Measurements from ENCODE around the gene TLR7. TPM values are rescaled to one million over a fixed set of nuclear protein-coding genes. Genes with fewer than 3 reads are reported as not detected.

TLR7 gene
- total RNA-seq, 2 experiments from 2014 or later = not detected

GRCh38 chrX:12912791-12913482, 46.1 kb downstream of the TLR7 start:
- Mint-ChIP-seq H3K27ac (no peak overlapping the region), H3K27me3 (no peaks in the 10 kb centered on the region), H3K36me3 (no peaks in the 10 kb centered on the region), H3K9me3 (no peaks in the 10 kb centered on the region), H3K4me3 (no peak overlapping the region), H3K4me1 (ENCODE audit: low read depth) (peaks cover 15% of the 10 kb centered on the region)
- intact Hi-C loops (cut with micrococcal nuclease) = no loop called here
- no peak for DNase-seq
- ChIA-PET POLR2A (no interaction called here), CTCF (no interaction called here)

- no peak overlapping the region for H3K4me3 Mint-ChIP-seq
- no peak overlapping the region for H3K27ac Mint-ChIP-seq
- ChIA-PET POLR2A (no interaction called here), CTCF (interaction anchor here (0.7 to 1.4 kb wide), 2 partner anchors 15 to 29 kb away, joined by 3 read pairs; no protein-coding TSS in a partner anchor)
- H3K9me3 Mint-ChIP-seq = no peaks in the 10 kb centered on the region
- no peaks in the 10 kb centered on the region for H3K36me3 Mint-ChIP-seq
- H3K4me1 Mint-ChIP-seq (ENCODE audit: low read depth) = peaks cover 2% of the 10 kb centered on the region
- intact Hi-C loops (cut with micrococcal nuclease) = no loop called here
- H3K27me3 Mint-ChIP-seq = no peaks in the 10 kb centered on the region
- DNase-seq = no peak
Measured at GRCh38 chrX:12917753-12918152, 50.9 kb downstream of the TLR7 start.

GRCh38 chrX:12919051-12919450, 52.2 kb downstream of the TLR7 start:
- no peaks in the 10 kb centered on the region for H3K9me3 Mint-ChIP-seq
- H3K4me3 Mint-ChIP-seq = no peak overlapping the region
- no peaks in the 10 kb centered on the region for H3K27me3 Mint-ChIP-seq
- H3K4me1 Mint-ChIP-seq (ENCODE audit: low read depth) = peaks cover 2% of the 10 kb centered on the region
- DNase-seq = no peak
- H3K27ac Mint-ChIP-seq = no peak overlapping the region
- intact Hi-C loops (cut with micrococcal nuclease) = no loop called here
- CTCF ChIA-PET = no interaction called here
- H3K36me3 Mint-ChIP-seq = no peaks in the 10 kb centered on the region
- POLR2A ChIA-PET = no interaction called here

- Mint-ChIP-seq H3K4me3 (no peak overlapping the region), H3K4me1 (ENCODE audit: low read depth) (peaks cover 2% of the 10 kb centered on the region), H3K36me3 (no peaks in the 10 kb centered on the region), H3K27me3 (peaks cover 2% of the 10 kb centered on the region), H3K9me3 (no peaks in the 10 kb centered on the region), H3K27ac (no peak overlapping the region)
- ChIA-PET CTCF (no interaction called here), POLR2A (no interaction called here)
- no peak for DNase-seq
- intact Hi-C loops (cut with micrococcal nuclease) = no loop called here
Measured at GRCh38 chrX:12919620-12920019, 52.7 kb downstream of the TLR7 start.

- ChIA-PET CTCF (no interaction called here), POLR2A (no interaction called here)
- H3K9me3 Mint-ChIP-seq = no peaks in the 10 kb centered on the region
- H3K36me3 Mint-ChIP-seq = no peaks in the 10 kb centered on the region
- no peak overlapping the region for H3K4me3 Mint-ChIP-seq
- H3K4me1 Mint-ChIP-seq (ENCODE audit: low read depth) = peaks cover 2% of the 10 kb centered on the region
- no peak overlapping the region for H3K27ac Mint-ChIP-seq
- DNase-seq = no peak
- intact Hi-C loops (cut with micrococcal nuclease) = no loop called here
- H3K27me3 Mint-ChIP-seq = peaks cover 4% of the 10 kb centered on the region
Measured at GRCh38 chrX:12920990-12921389, 54.1 kb downstream of the TLR7 start.

- Mint-ChIP-seq H3K27ac (no peak overlapping the region), H3K27me3 (peaks cover 4% of the 10 kb centered on the region), H3K36me3 (no peaks in the 10 kb centered on the region), H3K4me1 (ENCODE audit: low read depth) (peaks cover 2% of the 10 kb centered on the region), H3K4me3 (no peak overlapping the region), H3K9me3 (no peaks in the 10 kb centered on the region)
- CTCF ChIA-PET = no interaction called here
- POLR2A ChIA-PET = no interaction called here
- DNase-seq = no peak
- intact Hi-C loops (cut with micrococcal nuclease) = no loop called here
Measured at GRCh38 chrX:12921886-12922598, 55.2 kb downstream of the TLR7 start.

GRCh38 chrX:12922599-12922919, 55.7 kb downstream of the TLR7 start:
- DNase-seq = no peak
- no peaks in the 10 kb centered on the region for H3K9me3 Mint-ChIP-seq
- no peak overlapping the region for H3K4me3 Mint-ChIP-seq
- H3K36me3 Mint-ChIP-seq = no peaks in the 10 kb centered on the region
- no peak overlapping the region for H3K27ac Mint-ChIP-seq
- POLR2A ChIA-PET = no interaction called here
- CTCF ChIA-PET = no interaction called here
- H3K27me3 Mint-ChIP-seq = peaks cover 4% of the 10 kb centered on the region
- H3K4me1 Mint-ChIP-seq (ENCODE audit: low read depth) = peaks cover 2% of the 10 kb centered on the region
- intact Hi-C loops (cut with micrococcal nuclease) = no loop called here

- Mint-ChIP-seq H3K9me3 (no peaks in the 10 kb centered on the region), H3K4me3 (no peak overlapping the region), H3K36me3 (no peaks in the 10 kb centered on the region), H3K4me1 (ENCODE audit: low read depth) (no peaks in the 10 kb centered on the region), H3K27ac (no peak overlapping the region), H3K27me3 (peaks cover 2% of the 10 kb centered on the region)
- ChIA-PET POLR2A (no interaction called here), CTCF (interaction anchor here (0.7 kb wide), 1 partner anchor 161 kb away, joined by 3 read pairs; no protein-coding TSS in a partner anchor)
- intact Hi-C loops (cut with micrococcal nuclease) = no loop called here
- DNase-seq = no peak
Measured at GRCh38 chrX:12929701-12930100, 62.8 kb downstream of the TLR7 start.

GRCh38 chrX:12930150-12930549, 63.3 kb downstream of the TLR7 start:
- no peak for DNase-seq
- no peaks in the 10 kb centered on the region for H3K36me3 Mint-ChIP-seq
- no peaks in the 10 kb centered on the region for H3K4me1 Mint-ChIP-seq (ENCODE audit: low read depth)
- POLR2A ChIA-PET = no interaction called here
- H3K27ac Mint-ChIP-seq = no peak overlapping the region
- H3K27me3 Mint-ChIP-seq = no peaks in the 10 kb centered on the region
- H3K4me3 Mint-ChIP-seq = no peak overlapping the region
- intact Hi-C loops (cut with micrococcal nuclease) = no loop called here
- CTCF ChIA-PET = no interaction called here
- no peaks in the 10 kb centered on the region for H3K9me3 Mint-ChIP-seq

GRCh38 chrX:12932244-12932643, 65.4 kb downstream of the TLR7 start:
- no peaks in the 10 kb centered on the region for H3K9me3 Mint-ChIP-seq
- ChIA-PET POLR2A (no interaction called here), CTCF (no interaction called here)
- DNase-seq = no peak
- H3K4me3 Mint-ChIP-seq = no peak overlapping the region
- H3K36me3 Mint-ChIP-seq = no peaks in the 10 kb centered on the region
- H3K27me3 Mint-ChIP-seq = no peaks in the 10 kb centered on the region
- no peaks in the 10 kb centered on the region for H3K4me1 Mint-ChIP-seq (ENCODE audit: low read depth)
- H3K27ac Mint-ChIP-seq = no peak overlapping the region
- intact Hi-C loops (cut with micrococcal nuclease) = no loop called here

GRCh38 chrX:12934850-12935249, 68.0 kb downstream of the TLR7 start:
- ChIA-PET CTCF (interaction anchor here (0.8 kb wide), 1 partner anchor 12 kb away, joined by 3 read pairs; no protein-coding TSS in a partner anchor), POLR2A (no interaction called here)
- H3K27me3 Mint-ChIP-seq = no peaks in the 10 kb centered on the region
- no peak overlapping the region for H3K27ac Mint-ChIP-seq
- DNase-seq = no peak
- intact Hi-C loops (cut with micrococcal nuclease) = no loop called here
- H3K36me3 Mint-ChIP-seq = no peaks in the 10 kb centered on the region
- H3K9me3 Mint-ChIP-seq = no peaks in the 10 kb centered on the region
- H3K4me3 Mint-ChIP-seq = no peak overlapping the region
- no peaks in the 10 kb centered on the region for H3K4me1 Mint-ChIP-seq (ENCODE audit: low read depth)

- Mint-ChIP-seq H3K4me1 (ENCODE audit: low read depth) (no peaks in the 10 kb centered on the region), H3K36me3 (no peaks in the 10 kb centered on the region), H3K27ac (no peak overlapping the region), H3K27me3 (no peaks in the 10 kb centered on the region), H3K4me3 (no peak overlapping the region), H3K9me3 (no peaks in the 10 kb centered on the region)
- ChIA-PET POLR2A (no interaction called here), CTCF (no interaction called here)
- DNase-seq = no peak
- intact Hi-C loops (cut with micrococcal nuclease) = no loop called here
Measured at GRCh38 chrX:12936947-12937346, 70.1 kb downstream of the TLR7 start.

Data from activated CD4-positive, alpha-beta memory T cell treated with anti-CD3 and anti-CD28 coated beads for 36 hours (primary cell).